NCI-H2081 treated with DMSO at 0.1 percent for 48 hours (cell line): Measurements from ENCODE around the gene SMIM5.

Experiments used
- DNase-seq: peaks from one replicate; lab custom pipeline; 2025; lab: John Stamatoyannopoulos, UW

Gene SMIM5

GRCh38 chr17:75603123-75603522, 30.1 kb upstream of the SMIM5 start:
- no peak for DNase-seq

GRCh38 chr17:75604034-75604695, 29.1 kb upstream of the SMIM5 start:
- no peak for DNase-seq

- DNase-seq, result no peak
Measured at GRCh38 chr17:75605790-75606189, 27.4 kb upstream of the SMIM5 start.

GRCh38 chr17:75607086-75607485, 26.1 kb upstream of the SMIM5 start:
- no peak for DNase-seq

GRCh38 chr17:75610103-75610984, 22.9 kb upstream of the SMIM5 start:
- no peak for DNase-seq

GRCh38 chr17:75611851-75612429, 21.3 kb upstream of the SMIM5 start:
- DNase-seq, result no peak

GRCh38 chr17:75612906-75613626, 20.2 kb upstream of the SMIM5 start:
- DNase-seq, result no peak

GRCh38 chr17:75614006-75614405, 19.2 kb upstream of the SMIM5 start:
- DNase-seq, result no peak

GRCh38 chr17:75614556-75615270, 18.5 kb upstream of the SMIM5 start:
- no peak for DNase-seq

- no peak for DNase-seq
Measured at GRCh38 chr17:75615301-75615700, 17.9 kb upstream of the SMIM5 start.

- no peak for DNase-seq
Measured at GRCh38 chr17:75616521-75617122, 16.6 kb upstream of the SMIM5 start.

GRCh38 chr17:75617218-75617617, 16.0 kb upstream of the SMIM5 start:
- DNase-seq, result no peak

- no peak for DNase-seq
Measured at GRCh38 chr17:75617675-75618074, 15.6 kb upstream of the SMIM5 start.

GRCh38 chr17:75619506-75620431, 13.5 kb upstream of the SMIM5 start:
- DNase-seq, result no peak

- no peak for DNase-seq
Measured at GRCh38 chr17:75621489-75621888, 11.7 kb upstream of the SMIM5 start.

GRCh38 chr17:75622076-75622475, 11.2 kb upstream of the SMIM5 start:
- DNase-seq, result no peak

- DNase-seq, result no peak
Measured at GRCh38 chr17:75622771-75623273, 10.4 kb upstream of the SMIM5 start.

GRCh38 chr17:75623386-75623785, 9.8 kb upstream of the SMIM5 start:
- no peak for DNase-seq

GRCh38 chr17:75624021-75624420, 9.2 kb upstream of the SMIM5 start:
- DNase-seq, result no peak
